Posterior cingulate gyrus (tissue), 11 donors: ENCODE results near the gene CCL2.

Experiments
- DNase-seq, 10 donors: peaks; one replicate each; pipeline versions ENCODE4 v3.0.0 to v3.0.0-alpha.2; 2020 to 2021; ENCODE audit warnings: mixed read lengths in 3 of 10
- intact Hi-C: fragments of 100-400 bp; cut with DNase I; formaldehyde crosslinking; loops from one replicate; pipeline ENCODE4 v1.15.1; 2023

The CCL2 gene

DNA sequence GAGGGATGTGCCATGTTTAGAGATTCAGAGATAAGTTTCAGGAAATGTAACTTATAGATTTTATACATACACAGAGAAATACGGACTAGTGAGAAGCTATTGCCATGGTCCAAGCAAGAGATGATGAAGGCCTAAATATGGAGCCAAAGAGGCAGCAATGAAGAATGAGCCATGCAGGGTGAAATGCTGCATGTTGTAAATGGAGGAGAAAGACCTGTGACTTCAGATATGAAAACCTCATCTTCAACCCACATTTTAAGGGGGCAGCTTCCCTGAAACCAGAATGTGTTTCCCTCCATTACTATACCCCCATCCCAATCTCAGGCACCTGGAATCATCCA, 2.9 kb downstream of the CCL2 start:
- DNase-seq: no peak
- intact Hi-C loops: loop anchor here (10.0 kb wide), 1 partner anchor 63 kb away; no protein-coding TSS in a partner anchor

DNA sequence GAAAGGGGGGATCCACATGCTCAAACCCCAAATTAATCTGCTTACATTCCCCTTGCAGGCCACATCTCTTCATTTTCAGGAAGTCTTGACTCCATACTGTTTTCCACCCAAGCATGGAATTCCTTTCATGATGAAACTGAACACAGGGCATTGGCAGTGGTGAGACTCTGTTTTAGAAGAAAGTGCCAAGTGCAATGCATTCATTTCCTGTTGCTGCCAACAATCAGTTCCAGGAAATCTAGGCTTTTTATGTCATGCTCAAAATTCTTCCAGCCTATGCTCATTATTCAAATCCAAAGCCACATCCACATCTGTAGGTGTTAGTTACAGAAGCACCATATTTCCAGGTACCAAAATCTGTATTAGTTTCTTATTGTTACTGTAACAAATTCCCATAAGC, 4.1 kb downstream of the CCL2 start:
- intact Hi-C loops: loop anchor here (10.0 kb wide), 1 partner anchor 64 kb away; no protein-coding TSS in a partner anchor
- DNase-seq: no peak

DNA sequence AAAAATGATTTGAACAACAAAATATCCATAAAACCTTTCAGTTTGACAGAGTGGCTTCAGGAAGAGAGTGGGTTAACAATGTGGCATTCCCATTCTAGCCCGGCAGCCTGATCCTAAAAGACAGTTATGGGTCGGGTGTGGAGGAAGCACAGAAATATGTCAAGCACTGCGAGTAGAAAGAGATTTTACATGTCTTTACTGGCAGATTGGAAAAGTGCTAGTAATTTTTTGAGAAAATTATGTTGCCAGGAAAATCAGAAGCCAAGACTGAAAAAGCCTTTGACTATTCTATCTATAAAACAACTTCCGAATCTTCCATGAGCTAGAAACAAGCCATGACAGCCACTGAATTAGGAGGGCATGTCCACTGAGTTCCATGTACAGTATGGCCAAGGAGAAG, 5.8 kb downstream of the CCL2 start:
- DNase-seq: no peak
- intact Hi-C loops: no loop called here

DNA sequence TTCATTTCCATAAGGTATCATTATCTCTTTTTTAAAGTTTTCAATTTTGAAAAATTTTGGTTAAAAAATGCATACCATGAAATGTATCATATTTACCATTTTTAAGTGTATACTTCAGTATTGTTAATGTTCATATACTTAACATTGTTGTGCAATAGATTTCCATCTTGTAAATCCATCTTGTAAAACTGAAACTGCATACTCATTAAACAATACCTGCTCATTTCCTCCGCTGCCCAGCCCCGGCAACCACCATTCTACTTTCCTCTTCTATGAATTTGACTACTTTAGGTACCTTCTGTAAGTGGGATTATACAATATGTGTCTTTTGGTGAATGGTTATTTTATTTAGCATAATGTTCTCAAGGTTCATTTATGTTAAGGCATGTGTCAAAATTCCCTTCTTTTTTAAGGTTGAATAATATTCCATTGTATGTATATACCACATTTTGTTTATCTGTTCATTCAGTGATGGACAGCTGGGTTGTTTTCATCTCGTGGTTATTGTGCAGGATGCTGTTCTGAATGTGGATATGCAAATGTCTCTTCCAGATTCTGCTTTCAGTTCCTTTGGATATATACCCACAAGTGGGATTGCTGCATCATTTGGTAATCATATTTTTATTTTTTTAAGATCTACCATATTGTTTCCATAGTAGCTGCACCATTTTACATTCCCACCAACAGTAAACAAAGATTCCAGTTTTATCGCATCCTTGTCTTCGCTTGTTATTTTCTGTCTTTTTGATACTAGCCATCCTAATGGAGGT, 6.7 kb downstream of the CCL2 start:
- DNase-seq: no peak
- intact Hi-C loops: no loop called here

DNA sequence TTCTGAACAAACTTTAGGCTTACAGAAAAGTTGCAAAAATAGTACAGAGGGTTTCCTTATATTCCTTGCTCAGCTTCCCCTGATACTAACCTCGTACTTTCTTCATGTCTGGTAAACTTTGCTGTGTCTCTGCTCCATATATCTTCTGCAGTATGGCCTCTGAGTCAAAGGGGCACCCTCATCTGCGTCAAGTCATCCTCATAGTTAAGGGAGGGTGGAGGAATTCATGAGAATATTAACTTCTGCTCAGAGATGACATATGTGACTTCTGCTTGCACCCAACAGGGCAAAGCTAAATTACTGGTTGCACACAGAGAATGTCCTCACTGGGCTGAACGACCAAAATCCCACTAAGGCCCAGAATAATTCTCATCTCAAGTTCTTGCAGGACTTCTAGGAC, 10.6 kb downstream of the CCL2 start:
- intact Hi-C loops: no loop called here
- DNase-seq: no peak

DNA sequence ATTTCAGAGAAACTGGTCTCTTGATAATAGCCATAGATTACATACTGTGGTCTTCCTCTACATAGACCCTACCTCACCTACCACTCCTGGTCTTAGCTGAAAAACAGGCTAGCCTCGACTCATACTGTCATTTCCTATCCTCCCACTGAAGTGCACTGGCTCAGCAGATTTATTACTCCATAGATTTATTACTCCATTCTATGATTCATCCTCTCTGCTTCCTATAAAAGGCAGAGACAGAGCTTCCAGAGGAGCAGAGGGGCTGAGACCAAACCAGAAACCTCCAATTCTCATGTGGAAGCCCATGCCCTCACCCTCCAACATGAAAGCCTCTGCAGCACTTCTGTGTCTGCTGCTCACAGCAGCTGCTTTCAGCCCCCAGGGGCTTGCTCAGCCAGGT, 14.9 kb downstream of the CCL2 start, which contains the start of gene CCL7:
Gene CCL7, plus strand, starts transcription at position 253 of the 400 bp plus-strand sequence. Its CDS starts 70 bp downstream, at position 323.
- DNase-seq: no peak
- intact Hi-C loops: no loop called here

DNA sequence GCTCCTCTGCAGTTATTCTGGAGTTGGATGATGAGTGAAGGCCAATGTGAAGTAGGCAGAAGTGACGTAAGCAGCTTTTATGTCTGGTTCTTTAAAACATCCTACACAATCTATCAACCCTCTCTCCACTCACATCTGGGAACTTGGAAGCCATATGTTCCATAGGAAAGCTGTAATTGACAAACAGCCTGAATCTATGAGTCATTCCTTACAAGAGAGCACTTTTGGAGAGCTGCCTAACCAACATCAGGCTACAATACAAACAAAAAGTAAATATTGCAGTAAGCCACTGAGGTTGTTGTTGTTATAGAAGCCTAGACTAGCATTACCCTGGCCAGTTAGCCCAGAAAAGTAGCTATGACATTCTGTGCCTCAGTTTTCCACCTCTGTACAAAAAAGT, 20.8 kb downstream of the CCL2 start:
- no peak for DNase-seq
- intact Hi-C loops: no loop called here

DNA sequence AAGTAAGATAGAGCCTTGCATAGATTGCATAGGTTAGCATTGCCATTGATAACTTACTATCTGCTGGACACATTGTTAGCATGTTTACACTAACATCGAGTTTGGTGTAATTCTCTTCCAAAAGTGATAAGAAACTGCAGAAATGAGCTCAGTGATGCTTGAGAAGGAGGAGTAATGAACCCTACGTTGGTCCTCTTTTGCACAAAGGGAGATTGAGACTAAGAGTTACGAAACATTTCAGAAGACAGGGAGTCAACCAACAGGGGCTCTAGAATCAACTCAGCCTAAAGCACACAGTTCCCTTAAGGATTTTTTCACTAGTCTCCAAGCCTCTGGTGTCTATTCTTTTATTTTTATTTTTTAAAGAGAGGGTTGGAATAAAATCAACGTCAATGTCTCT, 21.7 kb downstream of the CCL2 start:
- no peak for DNase-seq
- intact Hi-C loops: no loop called here

- DNase-seq: no peak
- intact Hi-C loops: no loop called here
Observed at GRCh38 chr17:34283571-34283970, 28.5 kb downstream of the CCL2 start.

- intact Hi-C loops: no loop called here
- no peak for DNase-seq
Observed at GRCh38 chr17:34285286-34285792, 30.3 kb downstream of the CCL2 start, which contains the start of gene CCL11. CCL11 (plus strand) TSS chr17:34285742; CDS start chr17:34285809, 67 bp downstream.

DNA sequence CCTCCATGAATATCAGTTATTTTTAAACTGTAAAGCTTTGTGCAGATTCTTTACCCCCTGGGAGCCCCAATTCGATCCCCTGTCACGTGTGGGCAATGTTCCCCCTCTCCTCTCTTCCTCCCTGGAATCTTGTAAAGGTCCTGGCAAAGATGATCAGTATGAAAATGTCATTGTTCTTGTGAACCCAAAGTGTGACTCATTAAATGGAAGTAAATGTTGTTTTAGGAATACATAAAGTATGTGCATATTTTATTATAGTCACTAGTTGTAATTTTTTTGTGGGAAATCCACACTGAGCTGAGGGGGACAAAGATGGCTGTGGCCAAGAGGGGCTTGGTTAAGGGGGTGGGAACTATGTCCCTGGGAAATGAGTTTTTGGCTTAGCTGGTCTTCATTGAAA, 32.8 kb downstream of the CCL2 start:
- DNase-seq: no peak
- intact Hi-C loops: no loop called here

DNA sequence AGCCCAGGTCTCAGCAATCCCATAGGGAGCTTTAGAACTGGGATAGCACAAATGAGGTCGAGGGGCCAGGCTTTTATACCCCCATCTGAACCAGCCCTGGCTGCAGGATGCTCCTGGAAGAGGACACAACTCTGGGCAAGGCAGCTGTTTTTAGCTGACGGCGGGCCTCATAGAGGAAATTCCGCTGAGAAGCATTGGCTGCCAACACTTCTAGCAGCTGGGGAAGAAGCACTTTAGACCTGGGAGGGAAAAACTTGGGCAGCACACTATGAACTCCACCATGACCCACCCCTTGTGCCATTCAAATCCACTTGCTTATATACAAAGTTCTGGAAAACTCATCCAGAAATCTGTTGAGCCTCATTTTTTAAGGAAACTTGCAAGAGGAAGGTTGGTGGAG, 35.5 kb downstream of the CCL2 start:
- intact Hi-C loops: no loop called here
- DNase-seq: no peak

DNA sequence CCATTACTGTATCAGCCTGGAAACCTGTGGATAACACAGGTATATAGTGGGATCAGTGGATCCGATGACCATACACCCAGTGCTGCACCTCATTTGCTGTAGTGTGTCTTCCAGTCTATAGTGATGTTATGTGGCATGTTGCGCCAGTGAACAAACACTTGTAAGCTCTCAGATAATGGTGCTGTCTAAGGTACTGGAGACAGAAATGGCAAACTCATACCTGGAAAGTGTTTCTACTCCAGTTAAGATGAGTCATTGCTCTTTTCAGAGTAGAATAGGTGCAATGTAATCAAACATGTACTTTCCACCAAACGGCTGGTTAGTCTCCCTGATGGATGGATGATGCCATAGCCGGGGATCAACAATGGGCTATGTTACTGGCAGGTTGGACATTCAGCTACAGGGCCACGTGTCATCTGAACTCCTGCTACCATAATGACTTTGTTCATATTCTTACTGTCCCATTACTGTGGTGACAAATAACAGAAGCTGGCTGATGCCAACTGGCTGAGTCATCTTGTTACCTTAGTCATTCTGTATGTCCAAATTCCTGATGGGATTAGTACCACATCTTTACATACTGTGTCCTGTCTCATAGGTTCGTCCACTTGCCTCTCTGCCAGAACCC, 36.8 kb downstream of the CCL2 start:
- DNase-seq: no peak
- intact Hi-C loops: no loop called here

DNA sequence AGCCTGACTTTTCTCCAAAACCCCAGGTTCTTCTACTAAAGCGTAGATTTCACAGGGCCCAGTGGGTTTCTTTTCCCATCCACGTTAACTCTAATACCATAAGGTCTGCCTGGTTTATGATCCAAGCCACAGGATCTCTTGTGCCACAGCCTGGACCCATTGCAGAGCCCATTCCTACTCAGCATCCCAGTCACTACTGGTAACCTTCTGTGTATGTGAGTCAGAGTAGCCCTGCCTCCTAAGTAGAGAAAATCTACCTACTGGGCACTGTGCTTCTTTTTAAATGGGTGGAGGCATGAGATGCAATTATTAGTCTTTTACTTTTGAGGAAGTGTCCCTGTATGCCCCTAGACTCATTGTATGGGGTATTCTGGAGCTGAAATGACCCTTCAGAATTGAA, 43.9 kb downstream of the CCL2 start:
- no peak for DNase-seq
- intact Hi-C loops: no loop called here

GRCh38 chr17:34299956-34300577, 45.0 kb downstream of the CCL2 start:
- intact Hi-C loops: no loop called here
- no peak for DNase-seq

DNA sequence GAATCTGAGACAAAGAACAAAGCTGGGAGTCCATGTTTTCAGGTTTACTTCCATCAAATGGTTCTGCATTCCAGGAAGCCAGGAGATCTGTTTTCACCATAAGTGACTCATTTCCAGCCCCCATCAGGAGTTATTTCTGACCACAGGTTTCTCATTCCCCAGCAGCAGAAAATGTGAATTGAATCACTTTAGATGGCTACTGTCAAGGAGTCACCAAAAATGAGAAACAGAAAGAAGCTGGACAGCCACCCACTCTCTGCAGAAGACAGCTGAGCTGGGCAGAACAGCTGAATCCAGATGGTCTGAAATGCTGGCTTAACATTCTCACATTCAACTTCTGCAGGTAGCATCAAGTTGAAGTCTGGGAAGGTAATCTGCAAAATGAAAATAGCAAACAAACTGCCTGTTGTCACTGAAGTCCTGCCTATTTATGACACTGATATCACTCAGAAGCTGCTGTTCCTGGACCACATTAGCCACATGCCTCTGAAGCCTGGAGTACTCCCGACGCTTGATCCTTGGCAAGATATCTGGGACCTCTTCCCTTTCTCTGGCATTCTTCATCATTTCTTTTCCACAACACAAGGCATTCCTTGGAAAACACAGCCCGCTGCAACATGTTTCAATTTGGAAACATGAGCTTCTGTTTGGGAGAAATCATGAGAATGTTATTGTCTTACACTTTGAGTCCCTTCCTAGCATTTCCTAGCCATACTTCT, 45.7 kb downstream of the CCL2 start:
- DNase-seq: no peak
- intact Hi-C loops: no loop called here

- intact Hi-C loops: no loop called here
- DNase-seq: no peak
Observed at GRCh38 chr17:34301986-34302385, 46.9 kb downstream of the CCL2 start.

GRCh38 chr17:34302636-34303035, 47.6 kb downstream of the CCL2 start:
- DNase-seq: no peak
- intact Hi-C loops: no loop called here

DNA sequence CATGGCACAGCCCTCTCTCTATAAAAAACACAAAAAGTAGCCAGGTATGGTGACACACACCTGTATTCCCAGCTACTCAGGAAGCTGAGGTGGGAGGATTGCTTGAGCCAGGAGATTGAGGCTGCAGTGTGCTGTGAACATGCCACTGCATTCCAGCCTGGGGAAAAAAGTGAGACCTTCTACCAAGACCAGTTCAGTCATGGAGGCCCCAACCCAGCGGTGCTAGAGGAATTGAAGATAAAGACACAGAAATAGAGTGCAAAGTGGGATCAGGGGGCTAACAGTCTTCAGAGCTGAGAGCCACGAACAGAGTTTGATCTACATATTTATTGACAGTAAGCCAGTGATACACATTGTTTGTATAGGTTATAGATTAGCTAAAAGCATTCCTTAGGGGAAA, 48.5 kb downstream of the CCL2 start:
- intact Hi-C loops: no loop called here
- DNase-seq: no peak

DNA sequence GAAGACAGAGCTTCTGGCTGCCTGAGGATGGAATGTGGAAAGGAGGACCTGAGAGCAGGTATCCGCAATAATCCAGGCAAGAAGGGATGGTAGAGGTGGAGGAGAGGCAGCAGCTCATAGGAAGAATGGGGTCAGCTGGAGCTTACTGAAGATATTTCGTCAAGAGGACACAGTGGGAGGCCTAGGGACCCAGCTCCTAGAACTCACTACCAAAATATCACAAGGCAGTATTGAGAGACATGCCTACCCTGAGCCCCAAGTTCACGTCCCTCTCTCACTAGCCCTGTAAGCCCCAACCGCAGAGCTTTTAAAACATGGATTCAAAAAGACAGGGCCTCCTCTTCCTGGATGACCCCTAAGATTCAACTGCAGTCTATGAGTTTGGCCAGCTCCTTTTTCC, 50.0 kb downstream of the CCL2 start:
- intact Hi-C loops: no loop called here
- DNase-seq: no peak

DNA sequence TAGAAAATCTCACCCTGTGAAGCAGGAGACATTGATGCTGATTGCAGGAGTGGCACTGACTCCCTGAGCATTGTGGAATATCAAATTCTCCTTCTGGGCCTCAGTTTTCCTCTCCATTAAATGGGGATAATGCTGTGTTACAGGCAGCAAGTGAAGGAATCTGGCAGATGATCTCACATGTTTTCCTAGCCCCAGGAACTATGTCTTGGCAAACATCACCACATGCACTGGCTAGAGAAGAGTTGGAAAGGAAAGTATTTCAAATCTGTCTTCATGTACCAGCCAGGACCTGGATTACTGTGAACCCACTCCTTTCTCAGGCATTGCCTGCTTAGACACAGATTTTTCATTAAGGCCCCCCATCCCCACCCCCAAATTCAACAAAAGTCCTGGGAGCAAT, 50.5 kb downstream of the CCL2 start:
- intact Hi-C loops: loop anchor here (2.0 kb wide), 1 partner anchor 105 kb away; no protein-coding TSS in a partner anchor
- DNase-seq: no peak
